ENCODE results near the gene GUCY2C.

- TF ChIP-seq CTCF (IDR thresholded peaks at IDR 0.05; ENCODE audit: low read length) (no peak), EZH2 (IDR thresholded peaks at IDR 0.05; ENCODE audit: borderline replicate concordance, low read length) (no peak)
These were observed 17.8 kb downstream of the GUCY2C start for GRCh38 chr12:14678547-14679150.
